ENCODE measurements around the gene RRP8.

DNA sequence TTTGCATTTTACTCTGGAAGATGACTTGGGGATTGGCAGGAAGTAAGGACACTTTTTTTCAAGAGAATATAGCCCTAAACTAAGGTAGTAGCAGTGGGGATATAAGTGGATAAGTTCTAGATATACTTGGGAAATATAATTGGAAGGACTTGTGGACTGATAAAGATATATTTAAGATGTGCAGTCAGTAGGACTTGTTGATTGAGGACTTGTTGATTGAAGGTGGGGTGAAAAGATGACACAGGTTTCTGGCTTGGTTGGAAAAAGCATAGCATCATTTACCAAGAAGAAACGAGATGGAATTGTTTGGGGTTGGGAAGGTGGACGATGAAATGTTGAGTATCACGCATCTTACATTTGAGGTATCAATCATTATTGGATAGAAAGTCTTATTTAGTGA, 10.1 kb upstream of the RRP8 start:
- TF ChIP-seq, protein P1, sequence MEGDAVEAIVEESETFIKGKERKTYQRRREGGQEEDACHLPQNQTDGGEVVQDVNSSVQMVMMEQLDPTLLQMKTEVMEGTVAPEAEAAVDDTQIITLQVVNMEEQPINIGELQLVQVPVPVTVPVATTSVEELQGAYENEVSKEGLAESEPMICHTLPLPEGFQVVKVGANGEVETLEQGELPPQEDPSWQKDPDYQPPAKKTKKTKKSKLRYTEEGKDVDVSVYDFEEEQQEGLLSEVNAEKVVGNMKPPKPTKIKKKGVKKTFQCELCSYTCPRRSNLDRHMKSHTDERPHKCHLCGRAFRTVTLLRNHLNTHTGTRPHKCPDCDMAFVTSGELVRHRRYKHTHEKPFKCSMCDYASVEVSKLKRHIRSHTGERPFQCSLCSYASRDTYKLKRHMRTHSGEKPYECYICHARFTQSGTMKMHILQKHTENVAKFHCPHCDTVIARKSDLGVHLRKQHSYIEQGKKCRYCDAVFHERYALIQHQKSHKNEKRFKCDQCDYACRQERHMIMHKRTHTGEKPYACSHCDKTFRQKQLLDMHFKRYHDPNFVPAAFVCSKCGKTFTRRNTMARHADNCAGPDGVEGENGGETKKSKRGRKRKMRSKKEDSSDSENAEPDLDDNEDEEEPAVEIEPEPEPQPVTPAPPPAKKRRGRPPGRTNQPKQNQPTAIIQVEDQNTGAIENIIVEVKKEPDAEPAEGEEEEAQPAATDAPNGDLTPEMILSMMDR (conservative IDR thresholded peaks at IDR 0.05; ENCODE audit: low read depth, low read length), result no peak
- TF ChIP-seq EZH2 (IDR thresholded peaks at IDR 0.05; ENCODE audit: low read length, unreplicated experiment), result no peak
- TF ChIP-seq EZH2phosphoT487 (IDR thresholded peaks at IDR 0.05; ENCODE audit: borderline replicate concordance, low read length), result no peak
